Measurements from ENCODE around the gene HIPK1. TPM values are rescaled to one million over a fixed set of nuclear protein-coding genes. Genes with fewer than 3 reads are reported as not detected.

Gene HIPK1
- total and polyA plus RNA-seq, 8 donors: 6.8 to 42.1 (median 28.9) TPM

GRCh38 chr1:113934511-113935055 is 5.5 kb downstream of the HIPK1 start:
- Histone ChIP-seq H3K36me3 (no peaks in the 10 kb centered on the region), H3K27ac (no peak overlapping the region), H3K27me3 (no peaks in the 10 kb centered on the region), H3K9me3 (no peaks in the 10 kb centered on the region), H3K4me3 (no peak overlapping the region), H3K4me1 (peaks cover 26 to 45% (median 39%) of the 10 kb centered on the region in 3 donors)
- no peak for TF ChIP-seq CTCF (IDR thresholded peaks at IDR 0.05)
- intact Hi-C loops (cut with DNase I): no loop called here
- FAIRE-seq: no peak
- DNase-seq: no peak
- no peak for ATAC-seq
- WGBS, 2 donors: 54 to 61% methylated on average over 5 of the region's 5 CpGs

DNA sequence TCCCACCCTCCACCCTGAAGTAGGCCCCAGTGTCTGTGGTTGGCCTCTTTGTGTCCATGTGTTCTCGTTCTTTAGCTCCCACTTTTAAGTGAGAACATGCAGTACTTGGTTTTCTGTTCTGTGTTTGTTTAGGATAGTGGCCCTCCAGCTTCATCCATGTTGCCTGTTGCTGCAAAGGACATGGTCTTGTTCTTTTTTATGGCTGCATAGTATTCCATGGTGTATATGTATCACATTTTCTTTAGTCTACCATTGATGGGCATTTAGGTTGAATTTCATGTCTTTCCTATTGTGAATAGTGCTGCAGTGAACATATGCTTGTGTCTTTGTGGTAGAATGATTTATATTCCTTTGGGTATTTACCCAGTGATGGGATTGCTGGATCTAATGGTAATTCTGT is 6.1 kb downstream of the HIPK1 start:
- no peak for DNase-seq
- TF ChIP-seq CTCF (IDR thresholded peaks at IDR 0.05): no peak
- Histone ChIP-seq H3K36me3 (no peaks in the 10 kb centered on the region), H3K9me3 (no peaks in the 10 kb centered on the region), H3K27me3 (no peaks in the 10 kb centered on the region), H3K4me1 (peaks cover 26 to 48% (median 39%) of the 10 kb centered on the region in 3 donors), H3K27ac (no peak overlapping the region), H3K4me3 (no peak overlapping the region)
- FAIRE-seq: no peak
- no peak for ATAC-seq
- intact Hi-C loops (cut with DNase I): no loop called here
- 88 to 98% methylated on average over 1 of the region's 1 CpG for WGBS, 2 donors

GRCh38 chr1:113935970-113936369 is 6.8 kb downstream of the HIPK1 start:
- Histone ChIP-seq H3K4me1 (peaks cover 26 to 44% (median 36%) of the 10 kb centered on the region in 3 donors), H3K27ac (no peak overlapping the region), H3K36me3 (no peaks in the 10 kb centered on the region), H3K4me3 (no peak overlapping the region), H3K27me3 (no peaks in the 10 kb centered on the region), H3K9me3 (no peaks in the 10 kb centered on the region)
- DNase-seq: no peak
- intact Hi-C loops (cut with DNase I): no loop called here
- WGBS, 2 donors: 82 to 89% methylated on average over 1 of the region's 1 CpG
- FAIRE-seq: no peak
- no peak for ATAC-seq
- no peak for TF ChIP-seq CTCF (IDR thresholded peaks at IDR 0.05)

DNA sequence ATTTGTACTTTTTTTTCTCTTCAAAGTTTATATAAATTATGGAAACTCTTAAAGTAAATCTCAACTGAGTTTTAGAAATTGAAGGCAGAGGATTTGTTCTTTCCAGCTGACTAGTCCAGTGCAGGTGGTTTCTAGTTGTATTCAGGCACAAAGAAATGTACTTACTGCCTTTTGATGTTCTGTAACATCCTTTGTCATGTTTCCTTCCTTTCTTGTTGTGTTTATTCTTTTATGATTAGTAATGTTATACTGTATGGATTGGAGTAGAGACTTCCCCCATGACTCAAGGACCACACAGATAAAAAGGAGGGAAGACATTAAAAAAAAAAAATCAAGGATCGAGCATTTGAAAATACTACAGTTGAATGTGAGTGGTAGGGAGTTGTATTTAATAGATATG is 8.0 kb downstream of the HIPK1 start:
- TF ChIP-seq CTCF (IDR thresholded peaks at IDR 0.05): no peak
- DNase-seq (no peak), ATAC-seq (no peak), FAIRE-seq (no peak)
- Histone ChIP-seq H3K4me1 (peaks cover 20 to 32% (median 24%) of the 10 kb centered on the region in 3 donors), H3K9me3 (no peaks in the 10 kb centered on the region), H3K27ac (no peak overlapping the region), H3K4me3 (no peak overlapping the region), H3K27me3 (no peaks in the 10 kb centered on the region), H3K36me3 (peaks cover 0 to 3% (median 0%) of the 10 kb centered on the region in 3 donors)
- WGBS, 2 donors: 79 to 89% methylated on average over 1 of the region's 1 CpG
- intact Hi-C loops (cut with DNase I): no loop called here

GRCh38 chr1:113938192-113938591 is 9.1 kb downstream of the HIPK1 start:
- no peaks in the 10 kb centered on the region for H3K27me3 ChIP-seq

More at GRCh38 chr1:113938192-113938591, 9.1 kb downstream of the HIPK1 start:
- intact Hi-C loops (cut with DNase I): no loop called here
- ATAC-seq (no peak), FAIRE-seq (no peak), DNase-seq (no peak)
- no peak overlapping the region for H3K27ac ChIP-seq
- H3K36me3 ChIP-seq: peaks cover 0 to 3% (median 0%) of the 10 kb centered on the region in 3 donors
- peaks cover 9 to 22% (median 17%) of the 10 kb centered on the region in 3 donors for H3K4me1 ChIP-seq
- WGBS, 2 donors: 72 to 78% methylated on average over 5 of the region's 5 CpGs
- no peak for TF ChIP-seq CTCF (IDR thresholded peaks at IDR 0.05)
- no peaks in the 10 kb centered on the region for H3K9me3 ChIP-seq
- H3K4me3 ChIP-seq: no peak overlapping the region

All from pancreas (tissue), 10 donors.